IPS-18c (cell line): ENCODE results near the gene UBTD1.
"Not testable (repeated sequence)": the region's sequence is repeated elsewhere in the genome, so short reads cannot be mapped to it uniquely, and the experiment has no call there.

Experiments used
- H3K4me3 ChIP-seq: 2 replicates; pipeline ENCODE4 v1.7.0; 2013; ENCODE audit warnings: low read depth, mild to moderate bottlenecking, low read length, moderate library complexity; ENCODE audit not compliant: insufficient read depth
- H3K9me3 ChIP-seq: one replicate; pipeline ENCODE4 v1.6.1; 2013; ENCODE audit warnings: mild to moderate bottlenecking, low read length, moderate library complexity; ENCODE audit not compliant: control insufficient read depth, insufficient read depth

The UBTD1 gene

DNA sequence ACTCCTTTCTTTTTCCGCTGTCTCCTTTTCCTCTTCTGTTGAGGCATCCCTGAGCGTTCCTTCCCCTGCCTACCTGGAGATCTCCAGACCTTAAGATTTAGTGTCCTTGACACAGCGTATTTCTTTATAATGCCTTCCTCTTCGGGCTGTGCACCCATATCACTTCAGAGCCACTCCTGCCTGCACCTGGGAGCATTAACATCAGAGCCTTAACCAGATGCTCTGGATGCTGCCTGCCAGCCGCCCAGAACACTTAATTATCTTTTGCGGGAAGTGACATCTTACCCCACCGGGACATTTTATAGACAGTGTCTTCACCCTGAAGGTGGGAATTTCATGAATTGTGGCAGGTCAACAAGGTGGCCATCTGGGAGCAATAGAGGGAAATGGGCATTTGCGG, 24.2 kb downstream of the UBTD1 start:
- H3K9me3 ChIP-seq = no peaks in the 10 kb centered on the region
- no peak overlapping the region for H3K4me3 ChIP-seq

- H3K4me3 ChIP-seq = no peak overlapping the region
- H3K9me3 ChIP-seq = no peaks in the 10 kb centered on the region
Observed at GRCh38 chr10:97525086-97525485, 26.4 kb downstream of the UBTD1 start.

GRCh38 chr10:97525683-97526110, 27.0 kb downstream of the UBTD1 start:
- Histone ChIP-seq H3K9me3 (peaks cover 3% of the 10 kb centered on the region), H3K4me3 (no peak overlapping the region)

- not testable (repeated sequence) for H3K4me3 ChIP-seq, H3K9me3 ChIP-seq
Observed at GRCh38 chr10:97528876-97529275, 30.2 kb downstream of the UBTD1 start.

GRCh38 chr10:97529685-97530465, 31.2 kb downstream of the UBTD1 start:
- H3K9me3 ChIP-seq = peaks cover 3% of the 10 kb centered on the region
- no peak overlapping the region for H3K4me3 ChIP-seq

- no peak overlapping the region for H3K4me3 ChIP-seq
- peaks cover 3% of the 10 kb centered on the region for H3K9me3 ChIP-seq
Observed at GRCh38 chr10:97531401-97531986, 32.8 kb downstream of the UBTD1 start.

GRCh38 chr10:97532935-97533671, 34.4 kb downstream of the UBTD1 start:
- Histone ChIP-seq H3K9me3 (peaks cover 3% of the 10 kb centered on the region), H3K4me3 (no peak overlapping the region)

DNA sequence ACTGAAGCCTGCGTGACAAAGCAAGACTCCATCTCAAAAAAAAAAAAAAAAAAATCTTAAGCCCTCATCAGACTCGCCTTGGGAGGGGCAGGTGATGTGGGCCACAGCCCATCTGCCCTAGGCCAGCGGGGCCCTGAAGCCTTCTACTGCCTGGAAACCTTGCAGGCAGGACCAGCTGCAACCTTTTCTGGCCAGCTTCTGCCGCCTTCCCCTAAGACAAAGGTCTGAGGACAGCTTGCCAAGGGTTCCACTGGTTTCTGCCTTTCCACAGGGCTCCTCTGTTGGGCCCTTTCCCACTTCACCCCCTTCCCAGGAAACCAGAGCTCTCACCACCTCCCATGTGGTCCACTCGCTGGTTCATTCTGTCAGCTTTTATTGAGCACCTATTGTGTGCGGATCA, 35.2 kb downstream of the UBTD1 start:
- Histone ChIP-seq H3K4me3 (no peak overlapping the region), H3K9me3 (peaks cover 3% of the 10 kb centered on the region)

DNA sequence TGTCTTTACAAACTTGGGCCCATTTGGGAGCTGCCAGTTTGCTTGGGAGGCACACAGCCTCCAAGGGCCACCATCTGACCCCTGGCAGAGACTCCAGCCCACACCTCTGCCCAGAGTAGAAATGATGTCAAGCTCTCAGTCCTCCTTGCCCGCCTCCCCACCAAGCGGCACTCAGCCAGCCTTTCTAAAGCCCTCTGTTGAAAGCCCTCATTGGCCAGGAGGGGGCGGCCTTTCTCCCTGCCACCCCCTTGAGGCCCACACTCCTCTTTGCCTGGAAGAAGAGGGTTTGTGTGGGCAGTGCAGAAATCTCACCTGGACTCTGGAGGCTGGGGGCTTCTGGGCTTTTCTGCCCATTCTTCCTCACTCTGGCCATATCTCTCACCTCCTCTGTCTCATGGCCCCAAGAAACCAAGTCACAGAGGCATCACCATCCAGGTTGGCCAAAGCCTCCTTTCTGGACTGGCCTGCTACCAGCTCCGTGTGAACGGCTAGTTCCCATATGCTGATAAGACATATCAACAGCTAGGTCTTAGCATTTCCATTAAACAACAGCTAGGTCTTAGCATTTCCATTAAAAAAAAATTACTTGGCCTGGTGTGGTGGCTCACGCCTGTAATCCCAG, 36.1 kb downstream of the UBTD1 start:
- Histone ChIP-seq H3K9me3 (peaks cover 3% of the 10 kb centered on the region), H3K4me3 (no peak overlapping the region)

DNA sequence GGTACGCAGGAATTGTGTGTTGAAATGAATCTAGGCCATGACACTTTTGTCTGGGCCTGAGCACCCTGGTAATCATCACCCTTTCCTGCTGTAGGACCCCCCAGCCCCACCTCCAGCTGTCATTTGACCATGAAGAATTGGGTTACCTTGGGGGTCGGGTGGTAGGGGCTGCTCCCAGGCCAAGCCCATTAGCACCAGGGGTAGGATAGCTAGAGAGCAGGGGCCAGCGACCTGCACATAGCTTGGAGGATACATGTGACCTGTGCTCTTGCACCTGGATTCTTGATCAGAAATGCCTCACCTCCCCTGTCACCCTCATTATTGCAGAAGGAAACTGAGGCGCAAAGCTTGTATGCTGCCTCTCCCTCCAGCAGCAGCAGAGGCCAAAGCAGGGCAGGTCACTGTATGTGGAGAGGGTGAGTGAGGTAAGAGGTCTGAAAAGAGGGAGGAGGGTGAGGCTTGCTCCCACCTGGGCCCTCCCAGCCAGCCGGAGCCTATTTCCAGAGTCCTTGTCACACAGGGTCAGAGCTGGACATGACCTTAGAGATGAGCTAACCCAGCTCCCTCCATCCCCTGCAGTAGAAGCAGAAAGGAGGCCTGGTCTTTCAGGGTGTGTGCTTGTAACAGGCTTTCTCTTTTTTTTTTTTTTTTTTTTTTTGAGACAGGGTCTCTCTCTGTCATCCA, 38.6 kb downstream of the UBTD1 start:
- Histone ChIP-seq H3K4me3 (no peak overlapping the region), H3K9me3 (no peaks in the 10 kb centered on the region)

GRCh38 chr10:97538411-97538810, 39.7 kb downstream of the UBTD1 start:
- H3K4me3 ChIP-seq = no peak overlapping the region
- H3K9me3 ChIP-seq = no peaks in the 10 kb centered on the region

- Histone ChIP-seq H3K9me3 (no peaks in the 10 kb centered on the region), H3K4me3 (no peak overlapping the region)
Observed at GRCh38 chr10:97538839-97539238, 40.1 kb downstream of the UBTD1 start.

GRCh38 chr10:97539523-97540200, 40.9 kb downstream of the UBTD1 start:
- Histone ChIP-seq H3K4me3 (no peak overlapping the region), H3K9me3 (no peaks in the 10 kb centered on the region)

- H3K9me3 ChIP-seq = no peaks in the 10 kb centered on the region
- H3K4me3 ChIP-seq = no peak overlapping the region
Observed at GRCh38 chr10:97540669-97541500, 42.2 kb downstream of the UBTD1 start.

DNA sequence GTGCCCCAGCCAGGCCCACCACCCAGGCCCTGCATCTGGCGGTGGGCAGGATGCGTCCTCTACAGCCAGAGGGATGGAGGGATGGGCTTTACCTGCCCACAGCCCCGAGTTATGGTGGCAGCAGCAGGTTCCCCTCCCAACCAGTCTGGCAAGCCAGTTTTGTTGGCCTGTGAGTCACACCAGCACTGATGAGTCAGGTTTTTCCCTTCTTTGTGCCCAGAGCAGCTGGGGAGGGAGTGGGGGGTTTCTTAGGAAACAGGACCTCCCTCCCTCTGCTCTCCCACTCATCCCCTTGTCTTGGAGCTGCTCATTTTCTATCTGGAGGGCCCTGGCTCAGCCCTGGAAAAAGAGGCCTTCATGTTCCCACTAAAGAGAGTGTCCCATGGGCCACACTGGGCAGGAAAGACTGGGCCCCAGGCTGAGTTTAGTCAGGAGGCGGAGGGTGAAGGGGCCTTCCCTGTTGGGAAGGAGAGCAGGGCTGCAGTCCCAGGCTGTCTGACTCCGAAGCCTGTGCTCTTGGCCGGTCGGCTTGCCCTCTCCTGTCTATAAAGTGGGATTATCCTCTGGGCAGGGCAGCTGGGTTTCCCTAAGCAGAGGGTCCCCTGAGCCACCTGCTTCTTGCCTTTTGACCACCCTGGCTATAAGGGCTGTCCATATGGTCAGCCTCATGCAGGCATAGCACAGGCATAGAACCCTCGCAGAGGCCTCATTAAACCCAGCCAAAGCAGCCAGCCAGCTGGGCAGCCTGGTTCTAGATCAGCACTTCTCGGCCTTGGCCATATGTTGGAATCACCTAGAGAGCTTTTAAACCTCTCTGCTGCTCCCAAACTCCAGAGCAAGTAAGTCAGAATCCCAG, 43.7 kb downstream of the UBTD1 start:
- no peaks in the 10 kb centered on the region for H3K9me3 ChIP-seq
- H3K4me3 ChIP-seq = no peak overlapping the region
